ENCODE data around the gene TMA16.

TMA16 gene

GRCh38 chr4:163564221-163564720 is 69.8 kb downstream of the TMA16 start:
- DNase-seq (ENCODE audit: low read depth): no peak
- no peak overlapping the region for H3K4me3 ChIP-seq (ENCODE audit: control insufficient read depth, low read depth, low read length)
- TF ChIP-seq CTCF (IDR thresholded peaks at IDR 0.05; ENCODE audit: control insufficient read depth, insufficient read depth, low read depth, low read length, missing control alignments): no peak

- no peak for TF ChIP-seq CTCF (IDR thresholded peaks at IDR 0.05; ENCODE audit: control insufficient read depth, insufficient read depth, low read depth, low read length, missing control alignments)
- no peak for DNase-seq (ENCODE audit: low read depth)
- no peak overlapping the region for H3K4me3 ChIP-seq (ENCODE audit: control insufficient read depth, low read depth, low read length)
These were observed 71.0 kb downstream of the TMA16 start for GRCh38 chr4:163565226-163566135.

GRCh38 chr4:163566257-163566796 is 71.8 kb downstream of the TMA16 start:
- no peak overlapping the region for H3K4me3 ChIP-seq (ENCODE audit: control insufficient read depth, low read depth, low read length)
- DNase-seq (ENCODE audit: low read depth): no peak
- no peak for TF ChIP-seq CTCF (IDR thresholded peaks at IDR 0.05; ENCODE audit: control insufficient read depth, insufficient read depth, low read depth, low read length, missing control alignments)

GRCh38 chr4:163568843-163569242 is 74.4 kb downstream of the TMA16 start:
- no peak overlapping the region for H3K4me3 ChIP-seq (ENCODE audit: control insufficient read depth, low read depth, low read length)
- no peak for TF ChIP-seq CTCF (IDR thresholded peaks at IDR 0.05; ENCODE audit: control insufficient read depth, insufficient read depth, low read depth, low read length, missing control alignments)
- DNase-seq (ENCODE audit: low read depth): no peak
